Immature natural killer cell (primary cell): ENCODE data around the gene THEMIS. TPM values are rescaled to one million over a fixed set of nuclear protein-coding genes. Genes with fewer than 3 reads are reported as not detected.

ENCODE experiments used
- DNase-seq, 3 donors: peaks; one replicate each; pipeline ENCODE4 v3.0.0; 2022; ENCODE audit warnings: mixed read lengths in 1 of 3
- H3K27ac Mint-ChIP-seq, 6 donors: one replicate each; pipeline ENCODE4 v1.8.0; 2020; ENCODE audit warnings: mixed read lengths in 6 of 6, mild to moderate bottlenecking in 5 of 6, inconsistent platforms in 4 of 6, moderate library complexity in 3 of 6
- H3K27me3 Mint-ChIP-seq, 3 donors: one replicate each; pipeline ENCODE4 v1.8.0; 2020 to 2021; ENCODE audit warnings: low read depth in 3 of 3, mild to moderate bottlenecking in 3 of 3, mixed read lengths in 3 of 3, moderate library complexity in 3 of 3, inconsistent platforms in 1 of 3
- H3K36me3 Mint-ChIP-seq, 3 donors: one replicate each; pipeline ENCODE4 v1.8.0; 2020; ENCODE audit warnings: mixed read lengths in 3 of 3, inconsistent platforms in 2 of 3, mild to moderate bottlenecking in 2 of 3
- H3K4me1 Mint-ChIP-seq, 2 donors: one replicate each; pipeline ENCODE4 v1.8.0; 2020; ENCODE audit warnings: inconsistent platforms in 2 of 2, mild to moderate bottlenecking in 2 of 2, mixed read lengths in 2 of 2, moderate library complexity in 1 of 2
- H3K4me3 Mint-ChIP-seq, 5 donors: one replicate each; pipeline ENCODE4 v1.8.0; 2020; ENCODE audit warnings: mild to moderate bottlenecking in 5 of 5, mixed read lengths in 5 of 5, inconsistent platforms in 3 of 5, moderate library complexity in 3 of 5
- H3K9me3 Mint-ChIP-seq, 6 donors: one replicate each; pipeline ENCODE4 v1.8.0; 2020; ENCODE audit warnings: mild to moderate bottlenecking in 6 of 6, mixed read lengths in 6 of 6, inconsistent platforms in 4 of 6, moderate library complexity in 3 of 6
- polyA plus RNA-seq, 3 donors: library from polyadenylated mRNA; unstranded; fragments of 300-500 nt; fragmentation: Illumina TruSeq; gene quantifications; one replicate each; pipeline ENCODE4 v1.2.3, GENCODE V29; 2021

The THEMIS gene
- polyA plus RNA-seq, 3 donors from 2014 or later, result 0.12 to 1.6 (median 0.57) TPM

DNA sequence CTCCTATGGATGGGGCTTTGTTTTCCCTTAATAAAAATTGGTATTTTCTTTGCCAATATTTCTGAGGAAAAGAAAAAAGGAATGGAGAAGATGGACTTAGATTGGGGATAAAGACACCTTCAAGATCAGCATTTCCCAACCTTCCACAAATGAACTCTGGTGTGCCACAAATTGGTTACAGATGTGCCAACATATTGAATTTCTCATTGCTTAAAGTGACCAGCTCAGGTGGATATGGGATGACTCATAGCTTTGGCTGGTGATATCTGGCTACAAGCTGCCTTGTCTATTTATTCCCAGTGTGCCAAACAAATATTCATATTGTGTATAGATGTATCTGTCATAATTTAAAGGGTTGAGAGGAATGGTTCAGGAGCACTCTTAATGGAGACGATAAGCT, 32.5 kb downstream of the THEMIS start:
- H3K27ac Mint-ChIP-seq, result no peak overlapping the region
- H3K4me1 Mint-ChIP-seq, result no peaks in the 10 kb centered on the region

DNA sequence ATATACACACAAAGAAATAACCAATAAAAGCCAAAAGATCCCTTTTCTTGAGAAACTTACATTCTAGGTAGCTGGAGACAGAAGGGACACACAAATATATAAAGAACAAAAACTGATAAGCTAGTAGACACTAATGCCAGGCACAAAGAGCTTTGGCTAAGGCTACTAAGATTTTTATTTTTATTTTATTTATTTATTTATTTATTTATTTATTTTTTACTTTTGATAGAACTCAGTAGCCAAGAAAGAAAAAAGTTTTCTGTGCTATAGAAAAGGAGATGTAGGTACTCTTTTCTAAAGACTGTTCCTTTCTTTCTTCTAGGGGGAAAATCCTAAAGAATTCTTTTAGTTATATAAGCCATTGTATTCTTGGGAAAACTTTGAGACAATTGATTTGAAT, 34.1 kb downstream of the THEMIS start:
- Mint-ChIP-seq H3K4me3 (no peak overlapping the region), H3K27me3 (peaks cover 0 to 1% (median 0%) of the 10 kb centered on the region in 3 donors), H3K36me3 (no peaks in the 10 kb centered on the region), H3K4me1 (no peaks in the 10 kb centered on the region), H3K27ac (no peak overlapping the region), H3K9me3 (peaks cover 0 to 2% (median 0%) of the 10 kb centered on the region in 6 donors)
- DNase-seq, result no peak

More for the DNA sequence above, 32.5 kb downstream of the THEMIS start:
- no peaks in the 10 kb centered on the region for H3K27me3 Mint-ChIP-seq
- peaks cover 0 to 3% (median 0%) of the 10 kb centered on the region in 6 donors for H3K9me3 Mint-ChIP-seq
- H3K4me3 Mint-ChIP-seq, result no peak overlapping the region
- no peak for DNase-seq
- peaks cover 0 to 4% (median 0%) of the 10 kb centered on the region in 3 donors for H3K36me3 Mint-ChIP-seq

DNA sequence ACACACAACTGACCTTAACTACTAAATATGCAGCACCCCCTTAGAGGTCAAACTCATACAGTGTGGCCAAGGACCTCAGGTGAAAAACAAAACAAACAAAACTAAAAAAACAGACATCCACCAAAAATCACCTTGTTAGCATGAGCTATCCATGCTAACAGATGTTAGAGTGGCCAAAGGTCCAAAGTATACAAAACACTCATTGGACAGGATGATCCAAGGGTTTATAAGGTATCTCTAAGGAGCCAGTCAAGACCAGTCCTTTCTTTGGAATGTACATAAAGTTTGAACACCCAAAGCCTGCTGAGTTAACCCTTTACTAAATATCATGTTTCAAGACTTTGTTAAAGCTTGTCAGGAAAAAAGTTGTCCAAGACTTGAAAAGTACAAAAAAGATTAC, 35.8 kb downstream of the THEMIS start:
- Mint-ChIP-seq H3K27me3 (peaks cover 0 to 1% (median 0%) of the 10 kb centered on the region in 3 donors), H3K4me1 (no peaks in the 10 kb centered on the region), H3K9me3 (no peaks in the 10 kb centered on the region), H3K4me3 (no peak overlapping the region), H3K27ac (no peak overlapping the region), H3K36me3 (no peaks in the 10 kb centered on the region)
- no peak for DNase-seq

DNA sequence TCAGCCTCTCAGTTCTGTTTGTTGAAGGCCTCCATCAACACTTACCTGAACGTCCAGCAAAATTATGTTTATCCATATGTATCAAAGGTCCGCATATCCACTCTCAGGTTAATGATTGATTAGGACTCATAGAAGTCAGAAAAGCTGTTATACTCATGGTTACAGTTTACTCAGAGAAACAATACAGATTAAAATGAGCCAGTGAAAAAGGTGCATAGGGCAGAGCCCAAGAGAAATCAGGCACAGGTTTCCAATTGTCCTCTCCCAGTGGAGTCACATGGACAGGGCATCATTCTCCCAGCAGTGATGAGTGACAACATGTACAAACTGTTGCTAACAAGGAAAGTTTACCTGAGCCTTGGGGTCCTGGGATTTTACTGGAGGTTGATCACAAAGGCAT, 36.2 kb downstream of the THEMIS start:
- H3K27me3 Mint-ChIP-seq, result peaks cover 0 to 1% (median 0%) of the 10 kb centered on the region in 3 donors
- H3K4me3 Mint-ChIP-seq, result no peak overlapping the region
- peak overlapping the region in 1 of 6 donors; percentile 55 for H3K27ac Mint-ChIP-seq
- DNase-seq, result no peak
- H3K9me3 Mint-ChIP-seq, result no peaks in the 10 kb centered on the region
- H3K4me1 Mint-ChIP-seq, result no peaks in the 10 kb centered on the region
- H3K36me3 Mint-ChIP-seq, result no peaks in the 10 kb centered on the region

DNA sequence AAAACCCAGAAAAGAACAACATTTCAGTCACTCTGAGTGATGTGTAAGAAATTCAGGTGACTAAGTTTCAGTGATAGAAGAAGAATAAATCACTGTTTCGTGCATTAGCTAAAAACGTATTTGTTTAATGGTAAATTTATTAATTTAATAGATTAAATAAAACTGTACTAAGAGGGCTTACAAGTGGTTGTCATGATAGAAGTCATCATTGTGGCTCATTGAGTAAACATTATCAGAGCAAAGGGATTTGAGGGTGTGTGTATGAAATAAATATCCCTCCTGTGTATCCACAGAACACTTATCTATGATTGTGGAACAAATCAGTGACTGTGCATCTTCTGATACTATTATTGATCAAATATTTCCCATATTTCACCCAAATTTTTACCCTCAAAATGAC, 40.1 kb downstream of the THEMIS start:
- peaks cover 0 to 1% (median 0%) of the 10 kb centered on the region in 3 donors for H3K27me3 Mint-ChIP-seq
- no peaks in the 10 kb centered on the region for H3K36me3 Mint-ChIP-seq
- DNase-seq, result no peak
- H3K4me3 Mint-ChIP-seq, result no peak overlapping the region
- H3K27ac Mint-ChIP-seq, result no peak overlapping the region
- H3K9me3 Mint-ChIP-seq, result no peaks in the 10 kb centered on the region
- H3K4me1 Mint-ChIP-seq, result peaks cover 0 to 2% of the 10 kb centered on the region in 2 donors

DNA sequence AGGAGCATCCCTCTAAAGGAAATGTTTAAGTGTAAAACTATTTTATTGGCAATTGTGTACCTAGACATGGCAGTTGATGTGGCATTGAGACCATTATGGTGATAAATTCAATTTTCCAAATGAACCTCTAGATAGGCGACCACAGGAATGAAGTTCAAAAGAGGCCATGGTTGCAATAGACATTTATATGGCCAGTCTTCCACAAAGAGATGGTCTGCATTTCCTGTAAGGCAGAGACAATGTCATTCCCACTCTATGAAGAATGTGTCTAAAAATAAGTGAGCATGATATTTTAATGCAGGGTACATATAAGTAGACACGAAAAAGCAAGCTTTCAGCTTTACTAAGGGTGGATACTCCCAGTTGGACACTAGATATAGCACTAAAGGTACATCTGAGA, 40.9 kb downstream of the THEMIS start:
- Mint-ChIP-seq H3K36me3 (no peaks in the 10 kb centered on the region), H3K4me1 (peaks cover 0 to 3% of the 10 kb centered on the region in 2 donors), H3K9me3 (no peaks in the 10 kb centered on the region), H3K27me3 (peaks cover 0 to 1% (median 0%) of the 10 kb centered on the region in 3 donors), H3K4me3 (no peak overlapping the region), H3K27ac (no peak overlapping the region)
- DNase-seq, result no peak

DNA sequence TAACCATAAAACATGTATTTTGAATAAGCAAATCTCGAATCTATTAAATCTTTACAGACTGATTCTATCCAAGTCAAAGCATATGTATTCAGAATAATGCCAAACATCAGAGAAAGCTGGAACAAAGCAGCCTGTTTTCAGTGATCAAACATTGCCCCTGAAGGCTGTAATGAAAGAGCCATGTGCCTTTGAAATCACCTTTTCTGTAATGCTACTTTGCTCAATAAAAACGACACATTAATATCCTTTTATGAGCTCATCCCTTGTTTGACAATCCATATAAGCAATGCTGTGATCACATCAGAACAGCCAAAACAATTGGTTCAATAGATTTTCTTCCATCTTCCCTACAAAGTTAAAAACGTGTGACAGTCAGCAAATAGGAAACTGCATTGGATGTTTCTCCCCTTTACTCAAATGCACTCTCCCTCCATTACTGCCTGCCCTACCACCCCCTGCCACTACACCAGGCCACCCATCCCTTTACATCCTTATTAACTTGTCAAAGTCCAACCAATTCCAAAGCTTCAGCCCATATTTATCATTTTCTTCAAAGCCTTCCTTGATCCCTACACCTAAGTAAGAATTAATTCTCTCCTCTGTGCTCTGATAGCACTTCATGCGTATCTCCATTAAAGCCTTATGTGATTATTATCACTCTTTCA, 42.0 kb downstream of the THEMIS start:
- no peaks in the 10 kb centered on the region for H3K9me3 Mint-ChIP-seq
- no peak overlapping the region for H3K4me3 Mint-ChIP-seq
- H3K27ac Mint-ChIP-seq, result no peak overlapping the region
- peaks cover 0 to 3% of the 10 kb centered on the region in 2 donors for H3K4me1 Mint-ChIP-seq
- no peaks in the 10 kb centered on the region for H3K36me3 Mint-ChIP-seq
- peaks cover 0 to 1% (median 0%) of the 10 kb centered on the region in 3 donors for H3K27me3 Mint-ChIP-seq
- no peak for DNase-seq

DNA sequence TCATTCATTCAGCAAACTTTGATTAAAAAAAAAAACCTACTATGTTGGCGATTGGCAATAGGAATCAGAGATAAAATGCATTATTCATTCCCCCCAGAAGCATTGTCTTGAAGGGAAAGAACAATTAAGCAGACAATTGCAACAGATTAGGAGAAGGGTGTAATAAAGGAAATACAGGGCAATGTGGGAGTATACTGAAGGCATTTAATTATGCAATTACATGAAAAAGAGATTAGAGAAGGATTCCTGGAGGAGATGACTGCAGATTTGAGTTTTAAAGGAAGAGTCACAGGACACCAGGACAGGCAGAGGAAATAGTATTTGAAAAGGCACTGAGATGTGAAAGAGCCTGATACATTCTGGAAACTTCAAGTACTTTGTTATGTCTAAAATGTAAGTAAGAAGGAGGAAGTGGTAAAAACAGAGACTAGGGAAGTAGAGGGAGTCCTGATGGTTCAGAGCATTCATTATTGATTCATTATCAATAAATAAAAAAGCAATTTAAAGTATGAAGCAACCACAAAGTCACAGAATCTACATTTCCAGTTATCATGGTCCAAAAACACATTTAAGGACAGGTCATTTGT, 43.7 kb downstream of the THEMIS start:
- Mint-ChIP-seq H3K9me3 (no peaks in the 10 kb centered on the region), H3K27me3 (peaks cover 0 to under 1% (median 0%) of the 10 kb centered on the region in 3 donors), H3K27ac (no peak overlapping the region), H3K4me3 (no peak overlapping the region), H3K36me3 (no peaks in the 10 kb centered on the region), H3K4me1 (peaks cover 0 to 3% of the 10 kb centered on the region in 2 donors)
- DNase-seq, result no peak

DNA sequence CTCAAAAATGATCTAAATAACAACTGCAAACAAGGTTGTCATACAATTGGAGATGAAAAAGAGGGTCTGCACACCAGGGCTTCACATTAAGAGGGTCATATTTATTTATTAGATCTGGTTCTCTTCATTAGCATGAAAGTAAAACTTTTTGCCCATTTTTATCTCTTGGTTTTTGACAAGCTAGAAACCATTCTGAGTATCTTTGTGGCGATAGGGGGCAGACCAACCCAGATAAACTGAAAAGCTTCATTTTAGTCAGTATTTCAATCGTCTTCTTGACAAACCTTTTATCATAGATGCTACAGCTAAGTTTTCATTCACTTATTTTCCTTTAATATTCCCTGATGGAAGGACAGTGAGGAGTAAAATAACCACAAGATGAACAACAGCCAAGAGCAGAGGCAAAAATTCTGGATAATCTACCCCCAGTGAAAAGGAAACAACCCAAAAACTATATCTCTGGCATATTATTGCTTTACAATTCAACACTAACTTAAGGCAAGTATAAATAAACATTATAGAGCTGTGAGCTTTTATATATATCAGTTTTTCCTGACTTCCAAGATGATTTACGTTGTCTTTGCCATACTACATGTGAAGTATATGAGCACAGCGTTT, 45.2 kb downstream of the THEMIS start:
- Mint-ChIP-seq H3K27me3 (no peaks in the 10 kb centered on the region), H3K36me3 (no peaks in the 10 kb centered on the region), H3K27ac (no peak overlapping the region), H3K9me3 (no peaks in the 10 kb centered on the region), H3K4me3 (no peak overlapping the region), H3K4me1 (peaks cover 0 to 3% of the 10 kb centered on the region in 2 donors)
- DNase-seq, result peak in 2 of 3 donors; percentile 11 to 13

DNA sequence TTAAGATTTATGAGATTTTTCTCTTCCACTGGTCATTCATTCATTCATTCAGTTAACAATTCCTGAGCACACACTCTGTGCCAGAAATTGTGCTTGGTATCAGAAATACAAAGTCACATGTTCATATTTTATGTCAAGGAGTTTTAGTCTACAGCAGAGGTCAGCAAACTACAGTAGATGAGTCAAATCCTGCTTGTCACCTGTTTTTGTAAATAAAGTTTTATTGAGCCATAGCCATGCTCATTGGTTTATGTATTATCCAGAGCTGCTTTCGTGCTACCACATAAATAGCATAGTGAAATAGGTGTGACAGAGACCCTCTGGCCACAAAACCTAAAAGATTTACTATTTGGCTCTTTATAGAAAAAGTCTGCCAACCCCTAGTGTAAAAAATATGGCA, 46.8 kb downstream of the THEMIS start:
- H3K27me3 Mint-ChIP-seq, result no peaks in the 10 kb centered on the region
- peaks cover 0 to 3% of the 10 kb centered on the region in 2 donors for H3K4me1 Mint-ChIP-seq
- no peaks in the 10 kb centered on the region for H3K36me3 Mint-ChIP-seq

DNA sequence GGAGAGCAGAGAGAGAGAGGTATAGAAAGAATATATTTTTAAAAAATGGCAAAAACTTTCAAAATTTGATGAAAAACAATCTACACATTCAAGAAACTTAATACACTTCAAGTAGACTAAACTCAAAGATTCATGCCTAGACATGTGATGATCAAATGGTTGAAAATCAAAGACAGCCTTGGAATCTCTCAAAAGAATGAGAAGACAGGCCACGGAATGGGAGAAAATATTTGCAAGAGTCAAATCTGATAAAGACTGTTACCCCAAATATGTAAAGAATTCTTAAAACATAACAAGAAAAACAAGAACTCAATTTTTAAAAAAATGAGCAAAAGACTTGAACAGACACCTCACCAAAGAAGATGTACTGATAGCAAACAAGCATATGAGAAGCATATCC, 49.7 kb downstream of the THEMIS start:
- Mint-ChIP-seq H3K4me1 (peaks cover 0 to 3% of the 10 kb centered on the region in 2 donors), H3K27ac (no peak overlapping the region), H3K4me3 (no peak overlapping the region), H3K9me3 (peaks cover 0 to 6% (median 0%) of the 10 kb centered on the region in 6 donors), H3K27me3 (peaks cover 0 to 3% (median 1%) of the 10 kb centered on the region in 3 donors), H3K36me3 (no peaks in the 10 kb centered on the region)
- no peak for DNase-seq

More for the DNA sequence above, 46.8 kb downstream of the THEMIS start:
- H3K4me3 Mint-ChIP-seq, result no peak overlapping the region
- no peak for DNase-seq
- no peaks in the 10 kb centered on the region for H3K9me3 Mint-ChIP-seq
- H3K27ac Mint-ChIP-seq, result no peak overlapping the region

DNA sequence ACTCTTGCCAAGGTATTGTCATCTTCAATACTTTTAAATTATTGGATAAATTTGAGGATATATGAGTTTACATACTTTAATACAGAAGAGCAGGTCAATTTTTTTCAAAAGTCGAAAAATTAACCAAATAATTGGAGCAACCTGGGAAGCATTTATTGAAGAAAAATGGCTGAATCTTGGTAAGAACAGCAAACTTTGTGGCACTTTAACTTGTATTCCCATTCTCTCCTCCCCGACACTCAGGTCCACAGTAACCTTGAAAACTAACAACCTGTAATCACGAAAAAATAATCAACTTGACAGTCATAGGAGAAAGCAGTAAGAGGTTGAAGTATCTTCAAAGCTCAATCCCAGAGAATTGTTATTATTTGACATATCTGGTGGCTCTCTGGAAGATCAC, 55.6 kb downstream of the THEMIS start:
- no peak for DNase-seq
- H3K27ac Mint-ChIP-seq, result no peak overlapping the region
- no peaks in the 10 kb centered on the region for H3K4me1 Mint-ChIP-seq
- no peaks in the 10 kb centered on the region for H3K36me3 Mint-ChIP-seq
- peaks cover 0 to 12% (median 0%) of the 10 kb centered on the region in 6 donors for H3K9me3 Mint-ChIP-seq
- H3K4me3 Mint-ChIP-seq, result no peak overlapping the region
- H3K27me3 Mint-ChIP-seq, result peaks cover 0 to 5% (median 1%) of the 10 kb centered on the region in 3 donors

DNA sequence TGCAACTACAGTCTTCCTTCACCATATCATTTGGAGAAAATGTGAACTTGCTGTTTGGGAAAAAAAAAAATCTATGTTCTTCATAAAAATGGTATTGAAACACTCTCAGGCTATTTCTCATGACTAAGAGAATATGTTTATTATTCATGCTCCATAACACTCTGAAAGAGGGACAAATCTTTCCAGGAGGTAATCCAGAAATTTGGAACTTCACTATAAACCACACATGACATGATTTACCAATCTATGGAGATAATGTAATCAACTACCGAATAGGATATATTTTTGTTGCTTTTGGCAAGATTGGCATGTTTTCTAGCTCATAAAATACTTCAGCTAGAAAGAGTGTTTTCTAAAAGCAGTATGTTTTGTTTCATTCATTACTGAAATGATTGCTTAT, 56.3 kb downstream of the THEMIS start:
- DNase-seq, result no peak
- Mint-ChIP-seq H3K27ac (no peak overlapping the region), H3K36me3 (no peaks in the 10 kb centered on the region), H3K4me1 (no peaks in the 10 kb centered on the region), H3K9me3 (peaks cover 0 to 12% (median 0%) of the 10 kb centered on the region in 6 donors), H3K27me3 (peaks cover 0 to 5% (median 1%) of the 10 kb centered on the region in 3 donors), H3K4me3 (no peak overlapping the region)

DNA sequence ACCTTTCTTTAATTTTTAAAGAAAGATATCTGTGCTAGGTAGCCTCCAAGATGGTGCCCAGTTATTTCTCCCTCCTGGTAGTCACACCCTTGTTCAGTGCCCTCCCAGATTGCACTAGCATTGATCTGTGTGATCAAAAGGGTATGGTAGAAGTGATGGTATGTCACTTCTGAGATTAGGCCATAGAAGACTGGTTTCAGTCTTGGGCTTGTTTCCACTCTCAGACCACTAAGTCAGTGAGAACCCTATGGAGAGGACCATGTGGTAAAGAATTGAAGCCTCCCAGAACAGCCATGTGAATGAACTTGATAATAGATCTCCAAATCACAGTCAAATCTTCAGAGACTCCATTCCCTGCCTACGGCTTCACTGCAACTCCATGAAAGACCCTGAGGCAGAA, 57.3 kb downstream of the THEMIS start:
- H3K27ac Mint-ChIP-seq, result no peak overlapping the region
- no peaks in the 10 kb centered on the region for H3K36me3 Mint-ChIP-seq
- peaks cover 0 to 5% (median 1%) of the 10 kb centered on the region in 3 donors for H3K27me3 Mint-ChIP-seq
- peaks cover 0 to 12% (median 0%) of the 10 kb centered on the region in 6 donors for H3K9me3 Mint-ChIP-seq
- DNase-seq, result no peak
- no peak overlapping the region for H3K4me3 Mint-ChIP-seq
- H3K4me1 Mint-ChIP-seq, result no peaks in the 10 kb centered on the region
